Heart right ventricle (tissue), 16 donors: ENCODE data around the gene TMPRSS6. TPM values are rescaled to one million over a fixed set of nuclear protein-coding genes. Genes with fewer than 3 reads are reported as not detected.

Source experiments
- ATAC-seq, 8 donors: fragments of 200-7000 bp; cut with Tn5 transposase; one replicate each; pipeline ENCODE4 v1.9.1; 2020; ENCODE audit warnings: mild to moderate bottlenecking in 8 of 8, moderate library complexity in 8 of 8, moderate number of reproducible peaks in 1 of 8
- DNase-seq, 2 donors: peaks; one replicate each; pipeline ENCODE4 v3.0.0-alpha.2; 2020
- H3K27ac ChIP-seq, 10 donors: fragments of 200-600 bp; sonication (generic) in 2 of 10; one replicate each; pipeline versions ENCODE4 v1.5.0 to v1.8.0; 2020 to 2022; ENCODE audit warnings: mild to moderate bottlenecking in 3 of 10
- H3K27me3 ChIP-seq, 7 donors: fragments of 200-600 bp; one replicate each; pipeline ENCODE4 v1.8.0; 2021 to 2022; ENCODE audit warnings: mild to moderate bottlenecking in 2 of 7
- H3K36me3 ChIP-seq, 9 donors: fragments of 200-600 bp; sonication (generic) in 1 of 9; one replicate each; pipeline versions ENCODE4 v1.5.0 to v1.8.0; 2020 to 2022; ENCODE audit warnings: mild to moderate bottlenecking in 2 of 9
- H3K4me1 ChIP-seq, 9 donors: fragments of 200-600 bp; sonication (generic) in 1 of 9; one replicate each; pipeline versions ENCODE4 v1.5.0 to v1.8.0; 2020 to 2022; ENCODE audit warnings: mild to moderate bottlenecking in 4 of 9
- H3K4me3 ChIP-seq, 10 donors: fragments of 200-600 bp; sonication (generic) in 2 of 10; one replicate each; pipeline versions ENCODE4 v1.5.0 to v1.8.0; 2020 to 2022; ENCODE audit warnings: mild to moderate bottlenecking in 7 of 10, moderate library complexity in 2 of 10
- H3K9me3 ChIP-seq, 11 donors: fragments of 200-600 bp in 10 of 11; sonication (generic) in 2 of 11; one replicate each; pipeline versions ENCODE4 v1.5.0 to v1.8.0; 2013 to 2022; ENCODE audit warnings: mild to moderate bottlenecking in 2 of 11, control low read depth in 1 of 11, moderate library complexity in 1 of 11
- CTCF ChIP-seq, 9 donors: fragments of 200-600 bp; sonication (generic) in 2 of 9; IDR thresholded peaks; one replicate each; pipeline versions ENCODE4 v1.5.0 to v1.8.0; 2021 to 2022; ENCODE audit warnings: antibody characterized with exemption in 9 of 9, mild to moderate bottlenecking in 5 of 9, moderate library complexity in 1 of 9
- WGBS, 2 donors: extraction: QIAGEN DNeasy Blood & Tissue Kit; methylation state at CpG; one replicate each; pipeline ENCODE4 v1.1.7; 2013; ENCODE audit warnings: inconsistent platforms in 1 of 2; 5-methylcytosine and 5-hydroxymethylcytosine counted together
- intact Hi-C, 10 donors: fragments of 100-400 bp; cut with DNase I; formaldehyde crosslinking; loops; one replicate each; pipeline versions ENCODE4 v1.11.1 to v1.14.2; 2022
- polyA plus RNA-seq, 2 donors: library from polyadenylated mRNA; stranded (reverse); fragments of 200-250 nt; gene quantifications; one replicate each; pipeline ENCODE4 v1.2.3, GENCODE V29; 2013
- total RNA-seq, 10 donors: library from RNA; stranded (reverse); fragmentation: NEBNext Ultra II Directional in 3 of 10; extraction: Animal tissue kit (Norgen Biotek cat#: 25700) in 3 of 10; gene quantifications; one replicate each; pipeline versions ENCODE4 v1.2.1 to v1.2.4, GENCODE V29; 2021 to 2023
- donor health status: Arrhythmogenic right ventricular cardiomyopathy.
- donor health status: ischemic (EF 13 %, LVEDD 7.1; RV severe dilation, severe dysfunction).
- donor health status: healthy with polysubstance abuse.
- donor health status: DM: no; HTN: yes; CAD: no.
- donor health status: DM: no; HTN: no; CAD: no.
- donor health status: ischemic (EF 25% LVEDD 6.9; RV normal size, moderate dysfunction).
- donor health status: ischemic (EF 25% LVEDD 5.7; RV mildly dilated, moderate dysfunction).
- donor health status: healthy.
- donor health status: DM: yes; HTN: yes; CAD: no.
- donor health status: Ischemic cardiomyopathy.
- donor health status: ischemic (EF 35%, LVEDD 5.7; RV mildly dilated, moderate dysfunction).
- donor health status: nonischemic (EF 11% LVEDD 7.7; RV severe dilation, severe dysfunction).
- donor health status: DM: yes; HTN: yes; CAD: no.
- donor health status: PGD.
- donor health status: ischemic (EF 29% LVEDD 5.4; RV normal size, mild dysfunction).
- donor health status: nonischemic (EF 23%, LVEDD 6.1; RV moderate dilation, normal function).

TMPRSS6 gene
- total and polyA plus RNA-seq, 12 donors: not detected

DNA sequence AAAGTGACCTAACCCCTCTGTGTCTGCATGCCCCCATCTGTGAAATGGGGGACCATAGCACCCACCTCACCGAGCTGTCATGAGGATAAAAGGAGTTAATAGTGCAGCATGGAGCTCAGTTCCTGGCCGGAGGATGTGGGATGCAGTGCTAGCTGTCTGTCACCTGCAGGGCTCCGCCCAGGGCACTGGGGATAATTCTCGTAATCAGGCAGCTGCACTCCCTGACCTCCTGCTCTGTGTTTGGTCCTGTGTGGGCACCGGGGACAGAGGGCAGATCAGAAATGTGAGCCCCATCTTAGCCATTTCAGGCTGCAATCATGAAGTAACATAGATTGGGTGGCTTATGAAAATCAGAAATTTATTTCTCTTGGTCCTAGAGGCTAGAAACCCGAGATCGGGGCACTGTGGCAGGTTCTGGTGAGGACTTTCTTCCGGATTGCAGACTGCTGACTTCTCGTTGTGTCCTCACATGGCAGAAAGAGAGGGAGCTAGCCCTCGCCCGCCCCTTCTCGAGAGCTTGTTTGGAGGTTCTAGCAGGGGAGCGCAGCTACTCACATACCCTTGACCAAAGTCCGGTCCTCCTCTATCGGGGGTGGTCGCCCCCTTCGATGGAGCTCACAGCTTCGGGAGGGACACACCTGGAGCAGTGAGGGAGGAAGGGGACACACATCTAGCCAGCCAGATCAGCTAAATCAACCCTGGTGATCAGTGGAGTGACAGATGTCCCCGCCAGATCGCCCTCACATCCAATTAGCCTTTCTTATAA is 54.7 kb downstream of the TMPRSS6 start:
- Histone ChIP-seq H3K4me3 (no peak overlapping the region), H3K9me3 (no peaks in the 10 kb centered on the region), H3K27me3 (no peaks in the 10 kb centered on the region), H3K27ac (no peak overlapping the region), H3K4me1 (peaks cover 6 to 36% (median 24%) of the 10 kb centered on the region in 9 donors), H3K36me3 (peaks cover 0 to 52% (median 11%) of the 10 kb centered on the region in 9 donors)
- intact Hi-C loops: no loop called here
- ATAC-seq (no peak), DNase-seq (no peak)
- no peak for TF ChIP-seq CTCF (IDR thresholded peaks at IDR 0.05)
- WGBS, 2 donors: 95 to 96% methylated on average over 20 of the region's 20 CpGs

GRCh38 chr22:37054056-37054395 is 55.5 kb downstream of the TMPRSS6 start:
- Histone ChIP-seq H3K36me3 (peaks cover 0 to 44% (median 11%) of the 10 kb centered on the region in 9 donors), H3K4me3 (no peak overlapping the region), H3K27me3 (no peaks in the 10 kb centered on the region), H3K4me1 (peaks cover 6 to 36% (median 24%) of the 10 kb centered on the region in 9 donors), H3K27ac (peak overlapping the region in 7 of 10 donors; percentile 15 to 73 (median 49)), H3K9me3 (no peaks in the 10 kb centered on the region)
- intact Hi-C loops: no loop called here
- TF ChIP-seq CTCF (IDR thresholded peaks at IDR 0.05): no peak
- WGBS, 2 donors: 88 to 89% methylated on average over 8 of the region's 8 CpGs
- DNase-seq: no peak
- ATAC-seq: peak in 1 of 8 donors; percentile 2

DNA sequence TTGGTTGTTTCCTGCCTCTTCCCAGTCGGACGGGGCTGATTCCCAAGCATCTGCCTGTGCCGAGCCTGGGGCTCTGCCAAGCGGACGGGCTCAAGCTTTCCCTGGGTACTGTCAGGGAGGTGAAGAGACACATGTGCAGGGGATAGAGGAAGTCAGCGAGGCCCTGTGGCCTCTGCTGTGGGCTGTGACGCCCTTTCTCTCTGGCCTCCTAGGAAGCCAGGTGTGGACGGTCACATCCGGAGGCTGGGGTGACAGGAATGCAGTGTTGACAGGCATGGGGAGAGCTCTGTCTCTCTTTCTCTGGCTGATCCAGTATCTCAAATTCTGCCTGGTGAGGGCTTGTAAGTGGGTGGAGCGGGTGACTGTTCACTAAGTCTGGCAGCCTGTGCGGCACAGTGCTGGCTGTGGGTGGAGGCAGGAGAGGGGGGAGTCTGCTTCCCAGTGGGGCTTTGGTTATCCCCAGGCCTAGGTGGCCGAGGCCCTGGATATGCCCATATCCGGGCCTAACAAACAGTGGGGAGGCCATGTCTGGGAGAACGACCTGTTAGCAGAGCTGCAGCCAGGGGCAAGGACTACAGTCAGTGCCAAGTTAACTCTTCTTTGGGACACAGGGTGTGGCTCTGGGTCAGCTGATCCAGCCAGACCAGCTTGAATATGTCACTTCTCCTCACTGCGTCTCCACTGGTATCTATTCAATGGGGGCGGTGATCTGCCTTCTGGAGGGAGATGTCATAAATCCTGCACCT is 56.0 kb downstream of the TMPRSS6 start:
- Histone ChIP-seq H3K4me3 (no peak overlapping the region), H3K27me3 (no peaks in the 10 kb centered on the region), H3K4me1 (peaks cover 6 to 36% (median 24%) of the 10 kb centered on the region in 9 donors), H3K36me3 (peaks cover 0 to 39% (median 11%) of the 10 kb centered on the region in 9 donors), H3K27ac (peak overlapping the region in 9 of 10 donors; percentile 4 to 81 (median 54)), H3K9me3 (no peaks in the 10 kb centered on the region)
- DNase-seq (peak; percentile 44 to 46), ATAC-seq (peak; percentile 21 to 84 (median 71))
- intact Hi-C loops: no loop called here
- no peak for TF ChIP-seq CTCF (IDR thresholded peaks at IDR 0.05)
- WGBS, 2 donors: 47 to 64% methylated on average over 16 of the region's 16 CpGs
